ENCODE data around the gene NR1I3.

NR1I3 gene

GRCh38 chr1:161192476-161193465 lies 45.2 kb downstream of the NR1I3 start (continued):
- TF ChIP-seq ZBTB11 (tag by site-specific recombination; conservative IDR thresholded peaks at IDR 0.05; ENCODE audit: low read depth) = no peak

- Histone ChIP-seq H3K4me3 (ENCODE audit: low read depth, low read length) (no peak overlapping the region), H3K36me3 (ENCODE audit: control insufficient read depth in 2 of 2, insufficient read depth in 1 of 2, low read length in 2 of 2) (no peaks in the 10 kb centered on the region), H3K9me3 (ENCODE audit: control insufficient read depth, insufficient read depth, low read depth, low read length) (no peaks in the 10 kb centered on the region), H3K27ac (ENCODE audit: extremely low read depth, low read depth, low read length) (no peak overlapping the region), H3K4me1 (ENCODE audit: control insufficient read depth, insufficient read depth, low read length) (no peaks in the 10 kb centered on the region)
- TF ChIP-seq ZNF639 (tag by site-specific recombination; IDR thresholded peaks at IDR 0.05) (no peak), ZNF548 (tag by site-specific recombination; IDR thresholded peaks at IDR 0.05) (no peak), KLF9 (tag by site-specific recombination; IDR thresholded peaks at IDR 0.05; ENCODE audit: low read depth) (no peak), KLF10 (tag by site-specific recombination; IDR thresholded peaks at IDR 0.05) (no peak), ZNF138 (tag by site-specific recombination; IDR thresholded peaks at IDR 0.05; ENCODE audit: borderline replicate concordance) (no peak), ZNF426 (tag by site-specific recombination; IDR thresholded peaks at IDR 0.05) (no peak), ZNF791 (tag by site-specific recombination; IDR thresholded peaks at IDR 0.05) (no peak), ZNF473 (tag by site-specific recombination; IDR thresholded peaks at IDR 0.05) (no peak), ZBTB26 (tag by site-specific recombination; optimal IDR thresholded peaks at IDR 0.05) (no peak), KLF16 (tag by site-specific recombination; IDR thresholded peaks at IDR 0.05) (no peak), SP3 (tag by site-specific recombination; IDR thresholded peaks at IDR 0.05) (no peak), REPIN1 (tag by site-specific recombination; IDR thresholded peaks at IDR 0.05; ENCODE audit: low read depth) (no peak), ZNF394 (tag by site-specific recombination; IDR thresholded peaks at IDR 0.05; ENCODE audit: borderline replicate concordance) (no peak), GFI1B (tag by site-specific recombination; IDR thresholded peaks at IDR 0.05) (no peak), GLIS2 (tag by site-specific recombination; IDR thresholded peaks at IDR 0.05) (no peak), FEZF1 (tag by site-specific recombination; IDR thresholded peaks at IDR 0.05) (no peak), ZBTB11 (tag by site-specific recombination; conservative IDR thresholded peaks at IDR 0.05; ENCODE audit: low read depth) (no peak), IKZF3 (tag by site-specific recombination; IDR thresholded peaks at IDR 0.05) (no peak)
- POLR2A ChIA-PET = interaction anchor here (0.6 to 1.3 kb wide), 3 partner anchors 10 to 26 kb away, joined by 3 to 4 read pairs (median 3); partner anchors contain the start of genes NDUFS2 and PPOX
- CTCF ChIA-PET = interaction anchor here (0.6 to 4.5 kb wide), 33 partner anchors 9 to 655 kb away, joined by 3 to 45 read pairs (median 5); partner anchors contain the start of genes APOA2, NDUFS2, PPOX and TOMM40L
Measured at GRCh38 chr1:161191971-161192370, 46.0 kb downstream of the NR1I3 start.

Data from HEK293 (cell line).